ENCODE results near the gene FAF1. TPM values are rescaled to one million over a fixed set of nuclear protein-coding genes. Genes with fewer than 3 reads are reported as not detected.

Gene FAF1
- total and polyA plus RNA-seq, 9 of the 15 experiments (the other 6 are each of a cell fraction or from before 2014, with no cell fraction given) = 48.7 to 225 (median 118) TPM

GRCh38 chr1:50902419-50902818, 57.6 kb downstream of the FAF1 start:
- Histone ChIP-seq H2AFZ (ENCODE audit: low read depth, low read length) (no peak overlapping the region), H3K27me3 (ENCODE audit: control insufficient read depth in 2 of 2, insufficient read depth in 2 of 2, low read length in 2 of 2) (no peaks in the 10 kb centered on the region), H3K4me1 (replicated peaks in 1 of 2; ENCODE audit: control insufficient read depth in 2 of 2, insufficient read depth in 2 of 2, low read length in 2 of 2) (no peaks in the 10 kb centered on the region), H3K4me3 (no peak overlapping the region), H3K36me3 (ENCODE audit: control insufficient read depth, insufficient read depth, low read length) (0 out of 3 replicates have a peak, but pooled peaks cover 3% of the 10 kb centered on the region), H3K4me2 (ENCODE audit: insufficient read depth, low read length) (no peak overlapping the region), H3K9me3 (replicated peaks; ENCODE audit: control insufficient read depth, insufficient read depth, low read depth, low read length) (no peaks in the 10 kb centered on the region), H3K9ac (ENCODE audit: insufficient read depth in 1 of 2, low read depth in 2 of 2, low read length in 2 of 2) (no peak overlapping the region), H3K79me2 (ENCODE audit: control insufficient read depth, insufficient read depth, low read length) (peaks cover 52% of the 10 kb centered on the region), H3K27ac (ENCODE audit: extremely low read depth, low read depth, low read length) (no peak overlapping the region), H3K9me1 (ENCODE audit: control insufficient read depth, insufficient read depth, low read length) (no peaks in the 10 kb centered on the region), H4K20me1 (replicated peaks; ENCODE audit: control insufficient read depth, insufficient read depth, low read length) (no peaks in the 10 kb centered on the region)
- no peak for ATAC-seq
- in situ Hi-C loops (cut with MboI) = no loop called here
- intact Hi-C loops (cut with micrococcal nuclease) = no loop called here
- POLR2A ChIA-PET = no interaction called here
- DNase-seq (ENCODE audit: extremely low read depth in 1 of 4, low spot score in 3 of 4) = no peak
- BruUV-seq (replicated peaks) = no TSS peak
- FAIRE-seq = no peak
- CTCF ChIA-PET (ENCODE audit: low intra/inter-chr PET ratio) = no interaction called here
- 87% methylated on average over 1 of the region's 1 CpG for WGBS (ENCODE audit: insufficient coverage, low coverage, missing lambda C conversion rate)
- no peak for TF ChIP-seq ZC3H4 (CRISPR knock-in tag; IDR thresholded peaks at IDR 0.05; ENCODE audit: borderline replicate concordance)
- TF ChIP-seq ERF (CRISPR knock-in tag; IDR thresholded peaks at IDR 0.05) = no peak
- TF ChIP-seq, protein P1, sequence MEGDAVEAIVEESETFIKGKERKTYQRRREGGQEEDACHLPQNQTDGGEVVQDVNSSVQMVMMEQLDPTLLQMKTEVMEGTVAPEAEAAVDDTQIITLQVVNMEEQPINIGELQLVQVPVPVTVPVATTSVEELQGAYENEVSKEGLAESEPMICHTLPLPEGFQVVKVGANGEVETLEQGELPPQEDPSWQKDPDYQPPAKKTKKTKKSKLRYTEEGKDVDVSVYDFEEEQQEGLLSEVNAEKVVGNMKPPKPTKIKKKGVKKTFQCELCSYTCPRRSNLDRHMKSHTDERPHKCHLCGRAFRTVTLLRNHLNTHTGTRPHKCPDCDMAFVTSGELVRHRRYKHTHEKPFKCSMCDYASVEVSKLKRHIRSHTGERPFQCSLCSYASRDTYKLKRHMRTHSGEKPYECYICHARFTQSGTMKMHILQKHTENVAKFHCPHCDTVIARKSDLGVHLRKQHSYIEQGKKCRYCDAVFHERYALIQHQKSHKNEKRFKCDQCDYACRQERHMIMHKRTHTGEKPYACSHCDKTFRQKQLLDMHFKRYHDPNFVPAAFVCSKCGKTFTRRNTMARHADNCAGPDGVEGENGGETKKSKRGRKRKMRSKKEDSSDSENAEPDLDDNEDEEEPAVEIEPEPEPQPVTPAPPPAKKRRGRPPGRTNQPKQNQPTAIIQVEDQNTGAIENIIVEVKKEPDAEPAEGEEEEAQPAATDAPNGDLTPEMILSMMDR (IDR thresholded peaks at IDR 0.05 in 2 of 3, conservative IDR thresholded peaks at IDR 0.05 in 1 of 3; ENCODE audit: insufficient read depth in 2 of 3, low read depth in 1 of 3, low read length in 3 of 3) = no peak
- TF ChIP-seq, protein P2, sequence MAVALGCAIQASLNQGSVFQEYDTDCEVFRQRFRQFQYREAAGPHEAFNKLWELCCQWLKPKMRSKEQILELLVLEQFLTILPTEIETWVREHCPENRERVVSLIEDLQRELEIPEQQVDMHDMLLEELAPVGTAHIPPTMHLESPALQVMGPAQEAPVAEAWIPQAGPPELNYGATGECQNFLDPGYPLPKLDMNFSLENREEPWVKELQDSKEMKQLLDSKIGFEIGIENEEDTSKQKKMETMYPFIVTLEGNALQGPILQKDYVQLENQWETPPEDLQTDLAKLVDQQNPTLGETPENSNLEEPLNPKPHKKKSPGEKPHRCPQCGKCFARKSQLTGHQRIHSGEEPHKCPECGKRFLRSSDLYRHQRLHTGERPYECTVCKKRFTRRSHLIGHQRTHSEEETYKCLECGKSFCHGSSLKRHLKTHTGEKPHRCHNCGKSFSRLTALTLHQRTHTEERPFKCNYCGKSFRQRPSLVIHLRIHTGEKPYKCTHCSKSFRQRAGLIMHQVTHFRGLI (CRISPR knock-in tag; IDR thresholded peaks at IDR 0.05) = no peak
- no peak for TF ChIP-seq ZBTB49 (CRISPR knock-in tag; IDR thresholded peaks at IDR 0.05; ENCODE audit: borderline replicate concordance)
- no peak for TF ChIP-seq TAF1 (IDR thresholded peaks at IDR 0.05; ENCODE audit: control insufficient read depth, extremely low read depth, insufficient read depth, low read length, severe bottlenecking)
- TF ChIP-seq NBN (IDR thresholded peaks at IDR 0.05; ENCODE audit: low read depth) = no peak
- no peak for TF ChIP-seq NFRKB (IDR thresholded peaks at IDR 0.05; ENCODE audit: low read depth)
- TF ChIP-seq, protein P3, sequence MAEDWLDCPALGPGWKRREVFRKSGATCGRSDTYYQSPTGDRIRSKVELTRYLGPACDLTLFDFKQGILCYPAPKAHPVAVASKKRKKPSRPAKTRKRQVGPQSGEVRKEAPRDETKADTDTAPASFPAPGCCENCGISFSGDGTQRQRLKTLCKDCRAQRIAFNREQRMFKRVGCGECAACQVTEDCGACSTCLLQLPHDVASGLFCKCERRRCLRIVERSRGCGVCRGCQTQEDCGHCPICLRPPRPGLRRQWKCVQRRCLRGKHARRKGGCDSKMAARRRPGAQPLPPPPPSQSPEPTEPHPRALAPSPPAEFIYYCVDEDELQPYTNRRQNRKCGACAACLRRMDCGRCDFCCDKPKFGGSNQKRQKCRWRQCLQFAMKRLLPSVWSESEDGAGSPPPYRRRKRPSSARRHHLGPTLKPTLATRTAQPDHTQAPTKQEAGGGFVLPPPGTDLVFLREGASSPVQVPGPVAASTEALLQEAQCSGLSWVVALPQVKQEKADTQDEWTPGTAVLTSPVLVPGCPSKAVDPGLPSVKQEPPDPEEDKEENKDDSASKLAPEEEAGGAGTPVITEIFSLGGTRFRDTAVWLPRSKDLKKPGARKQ (CRISPR knock-in tag; IDR thresholded peaks at IDR 0.05) = no peak
- TF ChIP-seq JUN (IDR thresholded peaks at IDR 0.05; ENCODE audit: borderline replicate concordance, low read depth, low read length) = no peak
- no peak for TF ChIP-seq JUN (CRISPR knock-in tag; IDR thresholded peaks at IDR 0.05; ENCODE audit: borderline replicate concordance)
- TF ChIP-seq BMI1 (IDR thresholded peaks at IDR 0.05; ENCODE audit: low read length) = no peak
- no peak for TF ChIP-seq ZBTB8A (IDR thresholded peaks at IDR 0.05; ENCODE audit: partially characterized antibody)

All from K562 (cell line).